Activated naive CD8-positive, alpha-beta T cell treated with anti-CD3 and anti-CD28 coated beads, Interleukin-2, amount 50 U/mL, for 24 hours (primary cell): ENCODE results near the gene ISCA1.
"Not testable (repeated sequence)": the region's sequence is repeated elsewhere in the genome, so short reads cannot be mapped to it uniquely, and the experiment has no call there.

ENCODE experiments used
- ATAC-seq: fragments of 150-1000 bp; cut with Tn5 transposase; one replicate; pipeline ENCODE4 v1.10.0; 2021
- DNase-seq: peaks from one replicate; pipeline ENCODE4 v3.0.0; 2021
- H3K27ac Mint-ChIP-seq: one replicate; pipeline ENCODE4 v1.8.0; 2021; ENCODE audit warnings: mild to moderate bottlenecking, mixed read lengths
- H3K27me3 Mint-ChIP-seq: one replicate; pipeline ENCODE4 v1.8.0; 2021; ENCODE audit warnings: mixed read lengths
- H3K36me3 Mint-ChIP-seq: one replicate; pipeline ENCODE4 v1.8.0; 2021; ENCODE audit warnings: low read depth, mixed read lengths
- H3K4me1 Mint-ChIP-seq: one replicate; pipeline ENCODE4 v1.8.0; 2021; ENCODE audit warnings: mixed read lengths
- H3K4me3 Mint-ChIP-seq: one replicate; pipeline ENCODE4 v1.8.0; 2021; ENCODE audit warnings: mild to moderate bottlenecking, moderate library complexity, mixed read lengths
- H3K9me3 Mint-ChIP-seq: one replicate; pipeline ENCODE4 v1.8.0; 2021; ENCODE audit warnings: mixed read lengths

Gene ISCA1

GRCh38 chr9:86282077-86282978 is at the start of gene ISCA1:
ISCA1 (minus strand) TSS chr9:86282538; CDS start chr9:86282458, 80 bp downstream.
- ATAC-seq (peak; percentile 83), DNase-seq (peak; percentile 99)
- peaks cover 21% of the 10 kb centered on the region for H3K36me3 Mint-ChIP-seq
- H3K27me3 Mint-ChIP-seq = no peaks in the 10 kb centered on the region
- H3K4me3 Mint-ChIP-seq = peak within 1 kb of the TSS; percentile 89
- H3K27ac Mint-ChIP-seq = peak within 1 kb of the TSS; percentile 95
- peaks cover 58% of the 10 kb centered on the region for H3K4me1 Mint-ChIP-seq
- no peaks in the 10 kb centered on the region for H3K9me3 Mint-ChIP-seq

DNA sequence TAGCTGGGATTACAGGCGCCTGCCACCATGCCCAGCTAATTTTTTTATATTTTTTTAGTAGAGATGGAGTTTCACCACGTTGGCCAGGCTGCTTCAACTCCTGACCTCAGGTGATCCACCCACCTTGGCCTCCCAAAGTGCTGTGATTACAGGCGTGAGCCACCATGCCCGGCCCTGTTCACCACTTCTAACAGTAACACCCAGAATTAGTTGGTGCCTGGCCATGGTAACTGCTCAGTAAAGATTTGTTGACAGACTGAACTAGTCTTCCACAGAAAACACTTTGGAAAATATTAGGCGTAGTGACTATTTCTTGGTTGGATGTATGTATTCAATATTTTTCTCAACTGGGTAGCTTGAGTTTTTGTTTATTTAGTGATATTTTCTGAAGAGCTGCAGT is 47.8 kb upstream of the ISCA1 start:
- H3K27ac Mint-ChIP-seq = no peak overlapping the region
- no peaks in the 10 kb centered on the region for H3K27me3 Mint-ChIP-seq
- DNase-seq (no peak), ATAC-seq (peak; percentile 65)
- peaks cover 59% of the 10 kb centered on the region for H3K36me3 Mint-ChIP-seq
- H3K4me3 Mint-ChIP-seq = no peak overlapping the region
- H3K4me1 Mint-ChIP-seq = peaks cover 15% of the 10 kb centered on the region
- peaks cover 4% of the 10 kb centered on the region for H3K9me3 Mint-ChIP-seq

DNA sequence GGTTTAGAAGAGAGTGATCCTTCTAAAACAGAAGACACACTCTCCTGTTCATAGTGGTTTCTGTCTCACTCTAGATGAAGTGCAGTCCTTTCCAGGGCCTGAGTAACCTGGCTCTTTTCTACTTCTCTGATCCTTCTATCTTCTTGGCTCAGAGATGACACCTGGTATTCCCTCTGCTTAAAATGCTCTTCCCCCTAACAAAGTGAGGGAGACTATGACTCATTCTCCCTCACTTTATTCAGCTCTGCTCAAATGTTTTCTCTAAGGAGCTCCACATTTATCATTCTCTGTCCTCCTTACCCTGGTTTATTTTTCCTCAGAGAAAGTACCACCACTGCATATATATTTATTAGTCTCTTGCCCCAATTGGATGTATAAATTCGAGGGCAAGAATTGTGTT is 47.3 kb upstream of the ISCA1 start:
- no peaks in the 10 kb centered on the region for H3K27me3 Mint-ChIP-seq
- H3K4me3 Mint-ChIP-seq = no peak overlapping the region
- ATAC-seq = no peak
- peaks cover 59% of the 10 kb centered on the region for H3K36me3 Mint-ChIP-seq
- DNase-seq = no peak
- peaks cover 15% of the 10 kb centered on the region for H3K4me1 Mint-ChIP-seq
- peaks cover 4% of the 10 kb centered on the region for H3K9me3 Mint-ChIP-seq
- peak overlapping the region; percentile 60 for H3K27ac Mint-ChIP-seq

DNA sequence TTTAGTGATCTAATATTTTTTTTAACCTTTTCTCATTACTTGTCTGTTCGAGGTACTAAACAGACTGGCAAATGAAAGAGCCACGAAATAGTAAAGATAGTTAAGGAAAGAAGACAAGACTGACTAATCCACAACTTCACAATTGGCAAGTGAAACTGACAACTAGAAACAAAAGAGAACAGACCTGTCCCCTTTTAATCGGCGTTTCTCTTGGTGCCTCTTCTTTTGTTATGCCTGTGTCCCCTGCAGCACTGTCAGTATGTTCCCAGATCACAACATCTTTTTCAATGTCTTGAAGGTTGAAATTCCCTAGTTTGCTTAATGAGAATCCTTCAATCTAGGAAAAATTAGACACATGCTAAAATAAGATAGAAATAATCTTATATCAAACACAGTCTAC is 45.8 kb upstream of the ISCA1 start:
- H3K27me3 Mint-ChIP-seq = no peaks in the 10 kb centered on the region
- H3K36me3 Mint-ChIP-seq = peaks cover 57% of the 10 kb centered on the region
- H3K4me3 Mint-ChIP-seq = no peak overlapping the region
- DNase-seq (no peak), ATAC-seq (no peak)
- no peak overlapping the region for H3K27ac Mint-ChIP-seq
- peaks cover 15% of the 10 kb centered on the region for H3K4me1 Mint-ChIP-seq
- peaks cover 2% of the 10 kb centered on the region for H3K9me3 Mint-ChIP-seq

DNA sequence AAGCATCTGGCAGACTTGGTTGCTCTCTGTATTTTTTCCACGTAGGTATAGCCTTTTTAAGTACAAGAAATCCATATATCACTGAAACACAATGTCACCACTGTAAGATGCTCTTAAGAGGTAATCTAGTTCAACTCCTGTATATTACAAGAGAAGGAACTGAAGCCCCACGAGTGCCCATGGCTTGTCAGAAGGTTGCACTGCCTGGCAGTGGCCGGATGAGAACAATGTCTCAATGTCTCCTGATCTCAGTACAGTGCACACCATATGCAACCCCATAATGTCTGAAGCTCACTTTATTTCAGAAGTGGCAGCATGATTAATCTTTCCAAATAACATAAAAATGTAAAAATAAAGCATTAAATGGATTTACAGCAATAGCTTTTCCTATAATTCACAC is 44.2 kb upstream of the ISCA1 start:
- Mint-ChIP-seq H3K9me3 (no peaks in the 10 kb centered on the region), H3K27me3 (no peaks in the 10 kb centered on the region), H3K4me3 (no peak overlapping the region), H3K4me1 (peaks cover 15% of the 10 kb centered on the region), H3K27ac (no peak overlapping the region), H3K36me3 (peaks cover 56% of the 10 kb centered on the region)
- ATAC-seq (no peak), DNase-seq (no peak)

- Mint-ChIP-seq H3K4me1 (peaks cover 8% of the 10 kb centered on the region), H3K4me3 (no peak overlapping the region), H3K27ac (no peak overlapping the region), H3K9me3 (no peaks in the 10 kb centered on the region), H3K36me3 (peaks cover 64% of the 10 kb centered on the region), H3K27me3 (no peaks in the 10 kb centered on the region)
- ATAC-seq (no peak), DNase-seq (no peak)
Observed at GRCh38 chr9:86324901-86325300, 42.6 kb upstream of the ISCA1 start.

DNA sequence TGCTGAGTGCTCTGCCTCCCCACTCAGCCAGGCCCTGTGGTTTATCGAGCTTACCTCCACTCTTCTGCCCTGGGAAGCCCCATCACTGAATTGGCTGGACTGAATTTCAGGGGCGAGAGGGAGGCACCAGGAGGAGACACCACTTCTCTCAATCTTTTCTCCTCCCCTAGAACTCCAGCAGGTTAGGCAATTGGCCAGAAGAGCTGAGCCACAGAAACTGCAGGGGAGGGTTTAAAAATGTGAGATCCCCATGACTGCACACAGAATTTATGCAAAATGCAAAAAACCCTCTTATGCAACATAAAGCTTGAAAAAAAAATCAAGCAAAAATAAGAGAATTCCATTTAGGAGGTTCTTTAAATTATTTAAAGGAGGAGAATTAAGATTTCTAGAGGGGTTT is 42.0 kb upstream of the ISCA1 start:
- no peaks in the 10 kb centered on the region for H3K9me3 Mint-ChIP-seq
- no peak overlapping the region for H3K27ac Mint-ChIP-seq
- no peak for DNase-seq
- no peaks in the 10 kb centered on the region for H3K27me3 Mint-ChIP-seq
- H3K36me3 Mint-ChIP-seq = peaks cover 65% of the 10 kb centered on the region
- peaks cover 4% of the 10 kb centered on the region for H3K4me1 Mint-ChIP-seq
- no peak for ATAC-seq
- H3K4me3 Mint-ChIP-seq = no peak overlapping the region

GRCh38 chr9:86322973-86323644 is 40.8 kb upstream of the ISCA1 start:
- no peaks in the 10 kb centered on the region for H3K27me3 Mint-ChIP-seq
- H3K4me3 Mint-ChIP-seq = no peak overlapping the region
- DNase-seq (no peak), ATAC-seq (no peak)
- no peaks in the 10 kb centered on the region for H3K9me3 Mint-ChIP-seq
- peaks cover 73% of the 10 kb centered on the region for H3K36me3 Mint-ChIP-seq
- peak overlapping the region; percentile 39 for H3K27ac Mint-ChIP-seq
- H3K4me1 Mint-ChIP-seq = peaks cover 4% of the 10 kb centered on the region

- H3K9me3 Mint-ChIP-seq = no peaks in the 10 kb centered on the region
- H3K4me1 Mint-ChIP-seq = no peaks in the 10 kb centered on the region
- no peak overlapping the region for H3K27ac Mint-ChIP-seq
- no peak overlapping the region for H3K4me3 Mint-ChIP-seq
- peaks cover 69% of the 10 kb centered on the region for H3K36me3 Mint-ChIP-seq
- DNase-seq (no peak), ATAC-seq (no peak)
- H3K27me3 Mint-ChIP-seq = no peaks in the 10 kb centered on the region
Observed at GRCh38 chr9:86321373-86321772, 39.0 kb upstream of the ISCA1 start.

DNA sequence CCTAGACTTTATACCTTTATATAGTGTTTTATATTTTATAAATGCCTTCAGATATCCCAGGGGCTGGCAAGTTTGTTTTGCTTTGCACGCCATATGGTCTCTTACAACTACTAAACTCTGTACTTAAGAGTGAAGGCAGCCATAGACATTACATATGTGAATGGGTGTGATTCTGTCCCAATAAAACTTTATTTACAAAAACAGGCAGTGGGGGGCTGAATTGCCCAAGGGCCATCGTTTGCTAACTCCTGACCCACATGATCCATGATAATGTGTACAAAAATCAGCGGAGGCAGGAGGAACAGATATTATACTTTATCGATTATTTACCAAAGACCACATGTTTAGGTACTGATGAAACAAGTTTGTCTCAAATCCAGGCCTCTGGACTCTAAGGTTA is 35.8 kb upstream of the ISCA1 start:
- no peak for DNase-seq
- no peaks in the 10 kb centered on the region for H3K9me3 Mint-ChIP-seq
- no peak overlapping the region for H3K27ac Mint-ChIP-seq
- no peaks in the 10 kb centered on the region for H3K4me1 Mint-ChIP-seq
- peaks cover 75% of the 10 kb centered on the region for H3K36me3 Mint-ChIP-seq
- H3K27me3 Mint-ChIP-seq = no peaks in the 10 kb centered on the region
- ATAC-seq = no peak
- no peak overlapping the region for H3K4me3 Mint-ChIP-seq

DNA sequence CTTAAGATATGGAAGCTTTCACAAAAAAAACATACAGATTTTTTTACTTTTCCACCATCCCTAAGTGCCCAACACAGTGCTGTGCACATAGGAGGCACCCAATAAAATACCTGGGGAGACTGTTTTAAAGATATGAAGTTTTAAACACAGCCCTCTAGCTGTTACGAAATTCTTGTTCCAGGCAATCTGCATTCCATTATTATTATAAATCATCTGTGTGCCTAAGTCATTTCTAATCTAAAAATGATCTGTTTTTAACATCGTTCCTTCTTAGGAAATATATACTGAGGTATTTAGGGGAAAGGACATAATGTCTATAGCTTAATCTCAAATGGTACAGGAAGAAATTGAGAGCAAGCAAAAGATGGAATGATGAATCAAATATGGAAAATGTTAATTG is 32.7 kb upstream of the ISCA1 start:
- DNase-seq = no peak
- ATAC-seq = no peak
- no peak overlapping the region for H3K27ac Mint-ChIP-seq
- no peak overlapping the region for H3K4me3 Mint-ChIP-seq
- peaks cover 67% of the 10 kb centered on the region for H3K36me3 Mint-ChIP-seq
- no peaks in the 10 kb centered on the region for H3K9me3 Mint-ChIP-seq
- H3K4me1 Mint-ChIP-seq = no peaks in the 10 kb centered on the region
- H3K27me3 Mint-ChIP-seq = no peaks in the 10 kb centered on the region

DNA sequence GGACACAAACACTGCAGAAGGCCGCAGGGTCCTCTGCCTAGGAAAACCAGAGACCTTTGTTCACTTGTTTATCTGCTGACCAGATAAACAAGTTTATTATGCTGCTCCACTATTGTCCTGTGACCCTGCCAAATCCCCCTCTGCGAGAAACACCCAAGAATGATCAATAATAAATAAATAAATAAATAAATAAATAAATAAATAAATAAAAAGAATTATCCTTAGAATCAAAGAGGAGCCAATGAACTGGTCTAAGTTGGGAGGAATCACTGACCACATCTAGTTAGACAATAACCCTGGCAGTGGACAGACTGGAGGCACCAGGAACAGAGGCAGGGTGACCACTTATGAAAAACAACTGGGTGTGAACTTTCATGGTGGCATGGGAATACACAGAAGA is 30.6 kb upstream of the ISCA1 start:
- not testable (repeated sequence) for H3K27me3 Mint-ChIP-seq, H3K27ac Mint-ChIP-seq, H3K4me3 Mint-ChIP-seq, DNase-seq, H3K4me1 Mint-ChIP-seq, H3K9me3 Mint-ChIP-seq, ATAC-seq
- H3K36me3 Mint-ChIP-seq = peaks cover 67% of the 10 kb centered on the region

GRCh38 chr9:86308687-86309086 is 26.3 kb upstream of the ISCA1 start:
- DNase-seq = no peak
- peaks cover 10% of the 10 kb centered on the region for H3K4me1 Mint-ChIP-seq
- no peak for ATAC-seq
- H3K36me3 Mint-ChIP-seq = peaks cover 66% of the 10 kb centered on the region
- no peak overlapping the region for H3K27ac Mint-ChIP-seq
- no peak overlapping the region for H3K4me3 Mint-ChIP-seq
- H3K27me3 Mint-ChIP-seq = no peaks in the 10 kb centered on the region
- no peaks in the 10 kb centered on the region for H3K9me3 Mint-ChIP-seq

DNA sequence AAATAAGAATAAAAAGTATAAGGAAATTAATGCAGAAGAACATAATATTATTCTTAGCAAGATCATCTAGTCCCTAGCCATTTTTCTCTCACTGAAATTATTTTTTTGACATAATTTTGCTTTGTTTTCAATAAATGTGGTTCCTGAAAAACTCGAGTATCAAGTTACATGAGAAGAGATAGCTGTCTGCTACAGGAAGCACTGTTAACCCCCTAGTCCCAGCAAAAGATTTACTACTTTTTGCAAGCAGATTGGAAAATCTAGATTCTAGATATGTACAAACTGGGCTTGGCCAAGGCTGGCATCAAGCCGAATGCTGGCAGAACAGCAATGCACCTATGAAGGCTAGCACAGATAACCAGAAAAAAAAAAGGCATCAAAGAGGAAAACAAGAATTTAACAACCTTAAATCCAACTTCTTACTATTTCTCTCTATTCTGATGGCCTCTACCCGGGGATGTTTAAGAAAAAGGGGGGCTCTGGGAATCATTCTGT is 21.9 kb upstream of the ISCA1 start:
- Mint-ChIP-seq H3K4me1 (peaks cover 17% of the 10 kb centered on the region), H3K36me3 (peaks cover 64% of the 10 kb centered on the region), H3K4me3 (no peak overlapping the region), H3K27me3 (no peaks in the 10 kb centered on the region), H3K9me3 (no peaks in the 10 kb centered on the region), H3K27ac (peak overlapping the region; percentile 83)
- ATAC-seq = no peak
- no peak for DNase-seq
